NCI-H2081 treated with DMSO at 0.1 percent for 48 hours (cell line): ENCODE measurements around the gene PCDH9.

ENCODE experiments used
- DNase-seq: peaks from one replicate; lab custom pipeline; 2025; lab: John Stamatoyannopoulos, UW

PCDH9 gene

DNA sequence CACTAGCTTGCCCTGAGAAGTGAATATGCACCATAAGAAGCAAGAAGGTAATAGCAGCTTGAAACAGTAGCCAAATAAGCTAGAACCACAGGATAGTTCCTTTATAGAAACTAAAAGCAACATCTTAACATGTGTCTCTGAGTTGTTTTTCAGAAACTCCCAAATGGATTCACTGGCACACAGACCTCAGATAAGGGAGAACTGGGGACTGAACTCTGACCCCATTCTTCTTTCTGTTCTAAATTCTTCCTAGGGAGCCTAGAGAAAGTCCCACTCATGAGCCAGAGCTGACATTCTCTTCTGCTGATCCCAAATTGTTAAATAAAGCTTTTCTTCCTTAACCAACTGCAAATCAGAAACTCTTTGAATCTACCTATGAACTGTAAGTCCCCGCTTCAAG is 146.1 kb downstream of the PCDH9 start:
- DNase-seq: no peak

DNA sequence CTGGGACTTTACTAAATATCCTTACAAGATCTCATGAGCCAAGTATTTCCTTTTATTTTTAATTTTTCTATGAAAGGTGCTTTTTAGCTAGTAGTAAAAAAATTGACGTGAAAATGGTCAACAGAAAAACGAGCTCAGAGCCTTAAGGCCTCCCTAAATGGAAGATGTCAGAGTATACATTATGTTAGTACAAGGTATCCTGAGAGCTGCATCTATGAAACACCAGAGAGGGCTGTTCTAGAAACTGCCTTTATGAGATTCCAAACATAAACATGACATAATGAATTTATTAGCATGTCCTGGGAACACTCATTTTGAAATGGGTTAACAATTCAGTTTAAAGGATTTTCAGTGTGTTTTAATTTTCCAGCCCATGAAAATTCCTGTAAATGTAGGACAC is 146.6 kb downstream of the PCDH9 start:
- DNase-seq: no peak

DNA sequence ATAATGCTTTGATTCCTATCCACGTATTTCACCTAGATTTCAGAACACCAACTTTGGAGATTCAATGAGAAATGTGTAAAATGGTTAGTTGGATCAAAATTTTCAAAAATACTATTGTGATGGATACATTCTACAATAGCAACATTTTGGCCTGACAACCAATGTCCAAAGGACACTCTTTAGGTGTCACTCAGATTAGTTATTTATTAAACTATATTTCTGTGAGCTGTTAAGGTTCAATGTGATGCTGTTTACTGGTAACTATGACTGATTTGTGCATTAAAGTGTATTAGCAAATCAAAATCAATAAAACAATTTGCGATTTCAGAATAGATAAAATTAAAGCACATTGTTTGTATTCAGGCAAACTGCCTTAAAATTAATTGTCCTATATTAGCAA is 149.8 kb downstream of the PCDH9 start:
- no peak for DNase-seq

DNA sequence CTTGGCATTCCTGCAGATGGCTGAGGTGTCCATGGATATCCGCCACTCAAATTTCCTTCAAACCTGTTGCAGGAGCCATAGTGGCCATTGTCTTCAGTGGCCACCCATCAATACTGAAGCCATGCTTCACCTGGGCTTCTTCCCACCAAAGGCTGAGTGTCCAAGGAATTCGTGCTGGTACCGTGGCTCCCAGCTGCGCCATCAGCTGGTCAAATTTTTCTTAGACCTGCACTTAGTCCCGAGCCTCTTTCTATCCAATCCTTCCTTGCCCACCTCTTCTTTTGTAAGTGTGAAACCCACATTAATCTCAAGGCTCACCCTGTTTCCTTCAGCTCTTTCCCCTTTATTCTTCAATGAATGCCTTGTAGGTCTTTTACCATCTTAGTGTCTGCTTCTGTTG is 152.1 kb downstream of the PCDH9 start:
- DNase-seq: no peak

DNA sequence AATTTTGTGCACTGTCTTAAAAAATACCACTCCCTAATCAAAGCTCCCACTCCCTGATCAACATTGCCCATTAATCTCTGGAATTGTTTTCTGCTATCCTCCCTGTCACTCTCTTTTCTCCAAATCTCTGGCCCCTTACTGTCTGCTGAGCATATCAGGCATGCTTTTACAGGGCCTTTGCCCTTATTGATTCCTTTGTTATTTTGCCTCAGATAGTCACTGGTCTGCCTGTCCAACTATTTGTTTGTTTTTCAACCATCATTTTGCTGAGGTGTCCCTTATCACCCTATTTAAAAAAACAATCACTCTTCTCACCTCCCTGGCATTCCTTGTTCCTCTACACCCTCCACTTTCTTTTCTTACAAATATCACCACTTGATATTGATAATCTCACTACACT is 153.0 kb downstream of the PCDH9 start:
- DNase-seq: no peak

DNA sequence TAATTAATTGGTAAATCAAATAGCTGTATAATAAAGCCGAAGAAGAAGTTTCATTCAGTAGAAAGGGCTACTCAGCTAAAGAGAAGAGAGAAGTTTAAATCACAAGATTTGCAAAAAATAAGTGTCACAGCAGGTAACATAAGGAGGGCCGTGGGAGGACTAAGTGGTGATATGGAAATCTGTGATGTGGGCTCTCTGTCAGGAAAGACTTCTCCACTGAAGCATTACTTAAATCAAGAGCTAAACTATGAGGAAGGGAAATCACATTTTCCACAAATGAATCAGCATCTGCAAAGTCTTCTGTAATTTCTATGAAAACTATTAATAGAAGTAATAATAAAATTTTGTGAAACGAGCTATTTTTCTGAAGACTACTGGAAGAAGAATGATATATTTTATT is 153.8 kb downstream of the PCDH9 start:
- no peak for DNase-seq

DNA sequence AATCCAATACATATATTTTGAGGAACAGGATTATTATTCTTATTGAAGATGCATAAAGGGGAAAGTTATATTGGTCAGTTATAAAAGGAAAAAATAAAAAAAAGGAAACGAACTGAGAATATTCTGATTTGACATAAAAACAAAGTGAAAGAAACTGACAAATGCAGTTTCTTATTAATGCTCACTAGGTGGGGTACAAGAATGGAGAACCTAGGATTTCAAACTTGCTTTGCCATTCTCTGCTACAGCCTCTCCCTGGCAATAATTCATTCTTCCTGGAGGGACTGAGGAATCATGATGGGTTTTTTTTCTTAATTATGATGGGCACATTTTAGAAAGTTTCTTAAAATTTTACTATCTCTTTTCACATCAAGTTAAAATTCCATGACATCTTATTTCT is 154.9 kb downstream of the PCDH9 start:
- no peak for DNase-seq

DNA sequence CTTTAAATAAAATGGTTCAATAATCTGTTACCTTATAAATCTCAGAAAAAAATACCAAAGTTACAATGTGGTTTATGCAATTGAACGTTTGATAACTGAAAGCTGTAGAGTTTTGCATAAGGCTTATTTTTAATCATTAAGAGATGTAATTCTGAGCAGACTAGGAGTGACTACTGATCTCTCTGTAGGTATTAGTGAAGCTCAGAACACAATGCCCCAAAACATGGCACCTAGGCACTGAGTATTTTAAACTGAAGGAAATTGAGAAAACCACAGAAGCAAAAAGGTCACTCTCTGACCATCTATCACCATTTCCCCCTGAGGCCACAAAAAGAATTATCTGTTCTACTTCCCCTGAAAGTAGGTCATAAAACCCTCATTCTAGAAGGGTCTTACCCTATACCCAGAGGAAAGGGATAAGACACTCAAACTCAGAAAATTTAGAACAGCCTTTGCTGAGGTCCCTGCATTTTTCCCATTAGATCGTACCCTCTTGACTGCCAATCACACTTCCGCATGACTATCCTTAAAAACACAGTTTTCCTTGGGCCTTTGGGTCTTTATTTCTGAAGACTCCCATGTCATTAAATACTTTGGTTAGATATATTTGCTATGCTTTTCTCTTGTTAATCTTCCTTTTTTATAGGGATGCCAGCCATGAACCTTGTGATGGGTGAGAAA is 158.1 kb downstream of the PCDH9 start:
- DNase-seq: no peak

DNA sequence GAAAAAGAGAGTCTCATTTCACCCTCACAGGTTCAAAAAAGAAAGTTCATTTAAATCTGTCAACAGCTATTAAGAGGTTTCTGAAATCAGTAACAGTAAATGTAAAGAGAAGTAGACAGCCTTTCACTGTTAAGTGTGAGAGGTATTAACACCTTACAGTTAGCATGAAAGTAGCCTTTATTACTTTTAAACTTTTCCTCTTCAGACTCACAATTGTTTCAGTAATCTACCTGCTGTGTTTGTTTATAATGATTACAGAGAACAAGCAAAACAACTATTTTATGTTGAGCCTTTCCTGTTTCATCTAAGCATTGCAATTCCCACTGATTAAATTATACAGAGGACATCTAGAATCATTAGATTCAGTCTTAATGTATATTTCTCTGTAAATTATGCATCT is 159.8 kb downstream of the PCDH9 start:
- no peak for DNase-seq

DNA sequence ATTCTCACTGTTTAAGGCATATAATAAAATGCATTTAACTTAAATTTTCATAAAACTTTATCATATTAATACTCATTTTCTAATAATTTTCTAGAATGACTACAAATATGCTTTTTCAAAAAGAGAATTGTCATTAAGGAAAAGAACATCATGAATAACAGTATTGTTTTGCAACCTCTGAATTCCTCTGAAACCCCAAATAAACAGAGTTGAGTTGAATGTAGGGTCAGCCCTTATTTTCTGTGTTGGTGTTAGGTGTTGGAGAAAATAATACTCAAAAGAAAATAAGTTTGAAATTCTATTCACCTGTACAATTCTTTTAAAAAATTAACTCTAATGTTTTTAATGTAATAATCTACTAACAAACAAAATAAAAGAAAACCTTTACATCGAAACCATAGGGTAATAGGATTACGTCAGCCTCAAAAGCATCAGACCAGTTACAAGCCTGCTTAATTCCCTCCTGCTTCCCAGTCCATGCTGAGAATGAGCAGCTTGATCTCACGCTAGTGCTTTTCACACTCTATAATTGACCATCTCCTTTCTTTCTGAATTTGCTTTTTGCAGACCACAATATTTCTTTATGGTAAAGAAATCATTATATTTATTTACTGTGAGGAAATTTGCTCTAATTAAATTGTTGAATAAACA is 160.9 kb downstream of the PCDH9 start:
- DNase-seq: no peak

DNA sequence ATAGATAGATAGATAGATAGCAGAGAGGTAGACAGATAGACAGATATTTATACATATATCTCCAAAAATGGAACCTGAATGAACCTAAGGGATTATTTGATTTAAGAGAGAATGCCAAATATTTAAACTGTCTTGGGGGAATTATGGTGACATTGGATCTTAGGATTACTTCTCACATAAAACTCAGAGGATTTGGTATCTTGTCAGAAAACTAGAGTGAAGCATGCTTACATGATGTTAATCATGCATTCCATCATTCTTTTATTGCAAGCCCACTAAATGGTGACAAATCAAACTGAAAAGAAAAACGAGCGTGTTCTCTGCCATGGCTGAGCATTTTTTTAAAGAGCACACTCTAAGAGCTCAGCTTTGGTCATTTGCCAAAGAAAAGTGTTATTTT is 165.2 kb downstream of the PCDH9 start:
- no peak for DNase-seq

DNA sequence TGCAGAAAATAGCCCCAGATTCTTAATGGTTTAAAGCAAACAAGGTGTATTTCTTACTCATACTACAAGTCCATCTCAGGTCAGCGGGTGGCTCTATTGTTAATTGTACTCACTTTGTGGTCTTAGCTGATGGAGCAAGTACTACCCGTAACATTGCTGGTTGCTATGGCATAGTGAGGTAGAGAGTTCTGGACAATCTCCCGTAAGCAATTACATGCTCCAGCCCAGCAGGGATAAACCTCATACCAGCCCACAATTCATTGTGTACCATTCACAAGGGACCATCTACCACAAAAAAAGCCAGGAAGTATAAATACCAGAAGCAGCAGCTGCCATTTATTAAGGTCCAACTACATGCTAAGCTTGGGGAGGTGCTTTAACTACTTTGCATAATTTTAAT is 167.1 kb downstream of the PCDH9 start:
- peak; percentile 89 for DNase-seq

DNA sequence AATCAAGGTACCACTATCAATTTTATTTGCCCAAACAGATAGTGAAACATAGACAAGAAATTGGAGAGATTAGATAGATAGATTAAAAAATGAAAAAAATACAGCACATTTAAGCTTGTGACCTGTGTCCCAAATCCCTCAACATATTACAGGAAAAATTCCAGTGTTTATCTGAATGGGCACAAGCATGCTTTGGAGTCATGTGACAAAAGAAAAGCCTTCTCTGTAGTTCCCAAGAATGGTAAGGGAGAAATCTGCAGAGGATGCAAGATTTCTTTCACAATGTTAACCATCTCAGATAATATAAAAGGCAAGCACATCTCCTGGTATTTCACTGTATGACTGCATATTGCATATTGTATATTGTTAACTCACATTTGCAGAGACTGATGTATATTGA is 168.0 kb downstream of the PCDH9 start:
- DNase-seq: no peak

DNA sequence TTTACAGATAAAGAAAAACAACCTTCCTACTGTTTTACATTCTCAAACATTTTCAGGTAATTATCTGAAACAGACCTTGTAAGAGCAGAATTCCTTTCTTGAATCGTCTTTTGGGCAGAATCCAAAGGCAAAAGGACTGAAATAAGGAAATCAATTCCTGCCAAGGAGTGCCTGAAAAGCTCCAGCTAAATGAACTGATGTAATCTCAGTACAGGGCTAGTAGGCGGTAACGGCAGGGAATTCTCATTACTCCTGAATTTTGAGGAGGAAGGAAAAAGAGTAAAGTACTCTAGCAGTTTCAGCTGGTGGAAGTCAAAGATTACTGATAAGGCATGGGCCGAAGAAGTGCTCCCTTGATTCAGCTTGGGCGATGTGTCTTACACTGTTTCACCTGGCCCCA is 168.4 kb downstream of the PCDH9 start:
- no peak for DNase-seq

DNA sequence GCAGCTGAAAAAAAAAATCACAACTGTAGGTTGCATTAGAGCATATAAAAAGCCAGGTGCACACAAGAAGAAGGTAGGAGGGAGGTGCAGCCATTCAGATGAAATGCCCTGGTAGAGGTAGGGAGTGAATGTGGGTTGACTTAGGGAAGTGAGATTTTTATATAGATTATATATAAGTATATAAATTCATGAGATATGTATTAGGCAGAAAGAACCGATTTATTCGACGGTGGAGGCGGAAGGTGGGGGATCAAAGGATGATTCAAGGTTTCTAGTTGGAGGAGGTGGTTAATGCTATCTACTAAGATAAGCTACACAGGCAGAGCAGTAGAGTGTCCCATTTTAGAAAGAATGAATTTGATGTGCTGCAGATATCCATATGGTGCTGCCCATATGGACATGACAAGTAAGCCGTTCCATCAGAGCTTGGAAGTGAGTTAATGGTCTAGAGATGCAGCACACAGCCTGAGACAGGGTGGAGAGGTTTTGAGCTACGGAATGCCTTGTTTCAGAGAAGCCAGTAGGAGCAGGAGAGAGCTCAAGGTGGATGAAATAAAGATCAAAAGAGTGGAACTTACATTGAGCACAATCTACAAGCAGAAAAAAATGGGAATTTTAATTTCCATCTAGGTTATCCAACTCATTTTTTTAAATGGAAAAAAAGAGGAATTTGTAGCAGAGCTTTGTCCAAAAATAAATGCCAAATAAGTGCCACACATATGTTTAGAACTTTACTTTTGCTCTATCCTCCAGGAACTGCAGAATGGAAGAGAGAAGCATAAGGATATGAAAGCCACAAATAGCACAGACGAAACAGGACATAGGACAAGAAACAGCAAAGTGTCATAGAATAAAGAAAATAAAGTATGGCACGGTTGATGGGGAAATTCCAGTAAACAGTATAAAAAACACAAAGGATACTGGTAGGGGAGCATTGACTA is 177.3 kb downstream of the PCDH9 start:
- DNase-seq: no peak

DNA sequence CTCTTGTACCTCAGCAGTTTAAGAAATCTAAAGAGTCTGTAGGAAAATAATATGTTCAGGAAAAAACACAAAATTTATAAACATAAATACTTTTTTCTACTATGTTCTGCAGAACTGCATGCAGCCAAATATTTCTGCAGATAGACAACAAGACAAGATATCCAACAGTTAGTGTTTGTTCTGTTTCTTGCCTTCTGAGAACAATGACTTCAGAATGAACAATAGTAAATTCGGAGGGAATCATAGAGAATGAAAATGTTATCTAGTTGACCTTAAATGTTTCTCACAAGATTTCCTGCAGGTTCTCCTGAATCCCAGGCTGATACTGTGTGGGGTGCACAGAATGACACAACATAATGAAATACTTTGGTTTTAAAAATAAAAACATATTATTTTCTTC is 180.4 kb downstream of the PCDH9 start:
- DNase-seq: no peak

DNA sequence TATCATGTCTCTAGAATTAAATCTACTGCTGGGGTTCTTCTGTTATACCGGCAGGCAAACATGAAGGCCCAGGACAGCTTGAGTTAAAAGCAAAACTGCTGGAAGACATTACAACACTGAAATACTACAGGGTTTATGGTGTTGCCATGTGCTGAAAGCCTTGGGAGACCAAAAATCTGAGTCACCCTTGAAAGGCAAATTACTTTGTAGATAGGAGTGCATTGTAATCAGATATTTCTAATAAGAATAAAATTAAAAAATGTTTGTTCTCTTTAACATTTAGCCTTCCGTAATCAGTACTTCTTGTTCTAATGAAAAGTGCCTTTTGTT is 181.3 kb downstream of the PCDH9 start:
- no peak for DNase-seq

DNA sequence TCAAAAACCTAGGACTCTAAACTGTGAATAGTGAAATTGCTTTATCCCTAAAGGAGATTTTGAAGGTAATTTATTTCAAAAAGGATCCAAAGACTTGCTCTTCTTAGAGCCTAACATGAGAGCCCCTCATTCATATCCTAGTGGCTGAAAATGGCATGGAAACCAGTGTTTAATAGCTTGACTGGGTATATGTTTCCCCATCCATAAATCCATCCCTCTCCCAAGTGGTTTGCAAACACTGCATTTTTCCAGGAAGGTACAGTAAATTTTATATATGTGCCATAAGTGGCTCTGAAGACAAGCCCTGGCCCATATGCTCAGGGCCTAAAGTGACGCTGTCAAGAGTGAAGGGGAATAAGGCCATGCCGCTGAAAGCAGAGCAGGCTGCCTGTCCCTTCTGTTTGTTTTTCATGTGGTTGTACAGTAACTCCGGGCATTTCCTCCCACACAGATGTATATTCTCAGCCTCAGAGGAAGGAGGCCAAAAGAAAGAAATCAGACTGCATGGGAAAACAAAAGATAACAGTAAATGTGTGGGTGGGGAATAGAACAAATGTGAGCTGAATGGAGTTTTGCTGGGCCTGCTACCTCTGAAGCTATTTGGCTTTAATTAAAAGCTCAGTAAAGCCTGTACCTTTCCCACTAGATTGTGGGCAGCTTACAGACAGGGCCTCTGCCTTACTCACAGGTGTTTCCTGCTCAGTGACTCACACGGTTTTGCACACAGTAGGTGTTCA is 181.9 kb downstream of the PCDH9 start:
- DNase-seq: no peak

DNA sequence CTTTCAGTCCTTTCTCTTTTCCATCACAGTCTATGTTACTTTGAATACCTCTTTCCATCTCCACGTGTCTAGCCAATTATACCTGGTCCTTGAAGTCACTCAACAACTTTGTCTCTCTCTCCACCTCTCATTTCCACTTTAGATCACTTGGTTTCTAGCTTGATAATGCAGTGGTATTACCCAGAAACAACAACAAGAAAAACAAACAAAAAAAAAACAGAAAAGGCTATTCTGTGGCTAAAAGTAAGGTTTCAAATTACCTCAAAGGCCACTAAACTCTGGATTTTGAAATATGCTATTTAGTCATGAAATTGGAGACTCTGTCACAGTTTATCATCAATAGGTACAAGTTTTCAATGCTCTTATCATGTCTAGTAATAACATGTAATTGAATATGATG is 184.8 kb downstream of the PCDH9 start:
- DNase-seq: no peak

DNA sequence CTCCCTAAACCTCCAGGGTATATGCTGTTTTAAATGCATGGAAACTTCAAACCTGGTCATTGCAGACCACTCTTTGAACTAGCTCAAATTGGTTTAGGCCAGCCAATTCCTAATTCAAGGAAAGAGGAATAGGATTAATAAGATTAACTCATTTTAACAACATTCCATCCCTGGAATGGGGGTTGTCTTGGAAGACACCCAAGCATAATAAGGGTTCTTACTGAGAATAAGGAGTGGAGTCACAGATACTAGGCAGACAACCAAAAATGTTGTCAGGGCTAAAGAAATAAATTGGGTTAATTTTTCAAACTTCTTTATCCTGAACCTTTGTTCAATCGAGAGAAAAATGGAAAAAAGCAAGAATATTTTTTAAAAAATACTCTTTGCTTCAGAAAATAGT is 186.2 kb downstream of the PCDH9 start:
- DNase-seq: no peak

DNA sequence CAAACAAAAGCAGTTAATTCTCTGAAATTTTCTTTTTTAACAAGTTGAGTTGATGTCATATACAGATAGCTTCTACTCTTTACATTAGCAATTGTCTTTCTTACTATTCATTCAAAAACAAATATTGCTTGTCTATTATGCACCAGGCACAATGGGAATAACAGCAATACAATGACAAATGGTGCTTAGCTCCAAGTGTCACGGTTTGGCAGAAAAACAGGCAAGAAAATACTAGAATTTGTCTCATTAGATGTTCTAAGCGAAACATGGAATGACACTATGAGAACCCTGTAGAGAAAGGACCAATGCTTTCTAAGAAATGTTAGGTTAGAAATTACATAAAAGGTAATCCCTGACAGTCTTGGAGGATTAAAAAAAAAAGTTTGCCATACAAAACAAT is 187.6 kb downstream of the PCDH9 start:
- no peak for DNase-seq

DNA sequence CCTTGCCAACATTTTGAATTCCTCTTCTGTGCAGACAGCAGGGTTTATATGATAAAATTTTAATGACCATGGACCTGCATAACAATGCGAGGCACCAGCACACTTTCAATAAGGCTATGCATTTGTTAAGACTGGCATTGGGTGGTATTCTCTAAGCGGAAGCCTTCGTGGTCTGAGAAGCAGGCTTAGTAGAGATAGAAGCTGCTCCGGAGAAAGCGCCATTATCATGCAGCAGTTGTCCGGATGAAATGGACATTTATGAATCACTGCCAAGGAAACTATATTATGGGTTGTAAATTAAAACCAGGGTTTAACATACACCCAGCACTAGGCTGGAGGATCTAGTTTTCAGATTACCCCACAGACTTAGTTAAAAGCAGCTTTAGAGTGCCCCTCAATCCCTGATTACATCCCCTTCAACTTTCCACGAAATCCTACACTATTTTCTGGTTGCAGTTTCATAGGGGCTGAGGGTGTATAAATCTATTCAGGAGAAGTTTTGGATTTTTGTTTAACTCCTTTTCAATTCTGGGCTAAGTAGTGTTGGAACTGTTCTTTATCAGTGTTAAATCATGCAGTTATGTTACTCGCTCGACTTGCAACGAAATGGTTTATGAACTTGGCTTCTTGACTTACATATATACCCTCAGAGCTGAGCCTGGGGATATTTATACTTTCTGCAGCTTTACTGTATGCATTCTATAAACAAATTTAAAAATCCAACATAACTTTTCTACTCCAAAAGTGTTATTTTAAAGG is 193.3 kb downstream of the PCDH9 start:
- no peak for DNase-seq
